ENCODE measurements around the gene HEATR1.
A peak's percentile ranks its signal among the peaks of the same experiment; 100 is the strongest.

The HEATR1 gene

GRCh38 chr1:236541710-236542109, 62.6 kb downstream of the HEATR1 start:
- no peak for DNase-seq (ENCODE audit: low spot score)

- no peak for DNase-seq (ENCODE audit: low spot score)
Measured at GRCh38 chr1:236540813-236541465, 63.4 kb downstream of the HEATR1 start.

GRCh38 chr1:236536540-236536939, 67.8 kb downstream of the HEATR1 start:
- no peak for DNase-seq (ENCODE audit: low spot score)

GRCh38 chr1:236535662-236536161, 68.6 kb downstream of the HEATR1 start:
- DNase-seq (ENCODE audit: low spot score), result no peak

GRCh38 chr1:236535190-236535589, 69.1 kb downstream of the HEATR1 start:
- DNase-seq (ENCODE audit: low spot score), result no peak

- peak; percentile 68 for DNase-seq (ENCODE audit: low spot score)
Measured at GRCh38 chr1:236534151-236534651, 70.1 kb downstream of the HEATR1 start.

- no peak for DNase-seq (ENCODE audit: low spot score)
Measured at GRCh38 chr1:236532850-236533249, 71.5 kb downstream of the HEATR1 start.

GRCh38 chr1:236530959-236531358, 73.4 kb downstream of the HEATR1 start:
- DNase-seq (ENCODE audit: low spot score), result no peak

GRCh38 chr1:236530286-236530685, 74.0 kb downstream of the HEATR1 start:
- no peak for DNase-seq (ENCODE audit: low spot score)

- DNase-seq (ENCODE audit: low spot score), result no peak
Measured at GRCh38 chr1:236526079-236526478, 78.2 kb downstream of the HEATR1 start.

GRCh38 chr1:236524895-236525184, 79.5 kb downstream of the HEATR1 start:
- DNase-seq (ENCODE audit: low spot score), result no peak

GRCh38 chr1:236524142-236524894, 80.0 kb downstream of the HEATR1 start:
- peak; percentile 82 for DNase-seq (ENCODE audit: low spot score)

- peak; percentile 86 for DNase-seq (ENCODE audit: low spot score)
Measured at GRCh38 chr1:236523704-236524141, 80.6 kb downstream of the HEATR1 start, which contains the start of gene LGALS8. TSS of gene LGALS8 (plus strand) at chr1:236523982. CDS start at chr1:236526071, 2,089 bp downstream.

GRCh38 chr1:236522937-236523703, 81.2 kb downstream of the HEATR1 start:
- DNase-seq (ENCODE audit: low spot score), result no peak

- no peak for DNase-seq (ENCODE audit: low spot score)
Measured at GRCh38 chr1:236520445-236521005, 83.8 kb downstream of the HEATR1 start.

- DNase-seq (ENCODE audit: low spot score), result no peak
Measured at GRCh38 chr1:236518322-236518721, 86.0 kb downstream of the HEATR1 start.

- DNase-seq (ENCODE audit: low spot score), result peak; percentile 41
Measured at GRCh38 chr1:236516929-236517704, 87.2 kb downstream of the HEATR1 start.

- DNase-seq (ENCODE audit: low spot score), result no peak
Measured at GRCh38 chr1:236515443-236515958, 88.8 kb downstream of the HEATR1 start.

- no peak for DNase-seq (ENCODE audit: low spot score)
Measured at GRCh38 chr1:236514703-236515442, 89.4 kb downstream of the HEATR1 start.

- no peak for DNase-seq (ENCODE audit: low spot score)
Measured at GRCh38 chr1:236511735-236512418, 92.4 kb downstream of the HEATR1 start.
